Effector CD8-positive, alpha-beta T cell (primary cell): Measurements from ENCODE around the gene GLIPR2.
"Not testable (repeated sequence)": the region's sequence is repeated elsewhere in the genome, so short reads cannot be mapped to it uniquely, and the experiment has no call there.

Experiments used
- DNase-seq: peaks from one replicate; lab custom pipeline; 2025; lab: John Stamatoyannopoulos, UW

The GLIPR2 gene

GRCh38 chr9:36123515-36123914 lies 13.0 kb upstream of the GLIPR2 start:
- DNase-seq = no peak

- no peak for DNase-seq
These were observed 11.3 kb upstream of the GLIPR2 start for GRCh38 chr9:36125062-36125855.

GRCh38 chr9:36126016-36126730 lies 10.4 kb upstream of the GLIPR2 start:
- no peak for DNase-seq

GRCh38 chr9:36127652-36128244 lies 8.8 kb upstream of the GLIPR2 start:
- no peak for DNase-seq

GRCh38 chr9:36128349-36128748 lies 8.2 kb upstream of the GLIPR2 start:
- no peak for DNase-seq

GRCh38 chr9:36129139-36129538 lies 7.4 kb upstream of the GLIPR2 start:
- no peak for DNase-seq

GRCh38 chr9:36131666-36132065 lies 4.9 kb upstream of the GLIPR2 start:
- DNase-seq = not testable (repeated sequence)

GRCh38 chr9:36132086-36132485 lies 4.4 kb upstream of the GLIPR2 start:
- DNase-seq = no peak

- no peak for DNase-seq
These were observed 1.6 kb upstream of the GLIPR2 start for GRCh38 chr9:36134761-36135505.

- no peak for DNase-seq
These were observed 727 bp upstream of the GLIPR2 start for GRCh38 chr9:36135741-36136271.

- no peak for DNase-seq
These were observed 410 bp downstream of the GLIPR2 start for GRCh38 chr9:36136894-36137391.

- DNase-seq = no peak
These were observed 965 bp downstream of the GLIPR2 start for GRCh38 chr9:36137392-36138004.

GRCh38 chr9:36138496-36138895 lies 2.0 kb downstream of the GLIPR2 start:
- DNase-seq = no peak

GRCh38 chr9:36138901-36139300 lies 2.4 kb downstream of the GLIPR2 start:
- DNase-seq = no peak

- no peak for DNase-seq
These were observed 3.9 kb downstream of the GLIPR2 start for GRCh38 chr9:36140086-36141084.

GRCh38 chr9:36141288-36141687 lies 4.8 kb downstream of the GLIPR2 start:
- no peak for DNase-seq

GRCh38 chr9:36141761-36142160 lies 5.2 kb downstream of the GLIPR2 start:
- DNase-seq = no peak

- DNase-seq = no peak
These were observed 6.1 kb downstream of the GLIPR2 start for GRCh38 chr9:36142510-36143244.

- no peak for DNase-seq
These were observed 6.7 kb downstream of the GLIPR2 start for GRCh38 chr9:36143245-36143641.
